HG03520 (cell line): ENCODE results near the gene ZRSR2.
A peak's percentile ranks its signal among the peaks of the same experiment; 100 is the strongest.
"Not testable (repeated sequence)": the region's sequence is repeated elsewhere in the genome, so short reads cannot be mapped to it uniquely, and the experiment has no call there.

Experiments used
- ATAC-seq: cut with Tn5 transposase; IDR thresholded peaks from one replicate; pipeline ENCODE4 v1.9.1; 2021; ENCODE audit warnings: mild to moderate bottlenecking, moderate library complexity; ENCODE audit not compliant: unreplicated experiment

ZRSR2 gene

DNA sequence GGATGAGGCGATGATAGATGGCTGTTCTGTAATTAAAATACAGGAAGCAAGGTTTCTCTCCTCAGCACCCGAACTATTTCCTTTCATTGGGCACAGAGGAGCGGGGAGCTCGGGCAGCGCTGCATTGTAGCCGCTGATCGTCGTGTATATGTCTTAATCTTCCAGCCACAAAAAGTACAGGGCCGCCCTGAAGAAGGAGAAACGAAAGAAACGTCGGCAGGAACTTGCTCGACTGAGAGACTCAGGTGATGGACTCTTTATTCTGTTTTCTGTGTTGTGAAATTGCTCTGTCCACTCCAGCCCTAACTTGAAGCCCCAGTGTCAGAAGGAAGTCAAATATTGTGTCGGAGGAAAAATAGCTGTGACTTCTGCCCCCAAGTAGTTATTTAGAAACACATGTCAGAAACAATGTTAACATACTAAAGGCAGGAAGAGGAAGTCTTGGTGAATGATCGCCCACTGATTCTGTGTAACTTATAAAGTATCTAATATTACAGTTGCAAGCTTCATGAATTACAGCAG lies 546 bp downstream of the ZRSR2 start:
- peak; percentile 8 for ATAC-seq

DNA sequence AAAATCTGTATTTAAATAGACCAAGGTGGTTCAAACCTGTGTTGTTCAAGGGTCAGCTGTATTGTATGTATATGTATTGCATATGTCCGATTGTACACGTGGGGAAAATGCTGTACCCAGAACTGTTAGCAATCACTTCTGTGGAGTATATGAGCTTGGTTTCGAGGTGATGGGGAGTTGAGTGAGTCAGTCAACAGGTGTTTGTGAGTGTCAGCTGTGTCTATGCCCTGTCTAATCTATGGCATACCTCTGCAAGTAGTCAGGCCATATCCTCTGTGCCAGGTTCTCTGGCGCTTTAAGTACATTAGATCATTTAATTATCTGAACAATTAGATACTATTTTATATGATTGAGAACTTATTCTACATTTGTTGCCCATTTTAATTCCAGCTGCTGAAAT lies 7.4 kb downstream of the ZRSR2 start:
- ATAC-seq = no peak

DNA sequence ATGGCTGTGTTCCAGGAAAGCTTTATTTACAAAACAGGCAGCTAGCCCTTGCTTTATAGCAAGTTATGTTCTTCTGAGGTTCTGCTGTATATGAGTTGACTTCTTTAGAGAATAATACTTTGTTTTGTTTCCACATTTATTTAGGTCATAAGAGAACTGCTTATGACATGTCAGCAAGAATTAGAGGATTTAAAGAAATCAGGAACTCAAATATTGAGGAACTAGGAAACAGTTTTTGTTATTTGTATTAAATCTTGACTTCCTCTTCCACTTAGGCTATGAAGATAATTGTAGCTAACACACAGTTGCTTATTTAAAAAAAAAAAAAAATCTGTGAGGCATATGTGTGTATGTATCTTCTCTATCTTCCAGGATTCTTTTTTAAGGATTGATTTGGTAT lies 14.3 kb downstream of the ZRSR2 start:
- no peak for ATAC-seq

DNA sequence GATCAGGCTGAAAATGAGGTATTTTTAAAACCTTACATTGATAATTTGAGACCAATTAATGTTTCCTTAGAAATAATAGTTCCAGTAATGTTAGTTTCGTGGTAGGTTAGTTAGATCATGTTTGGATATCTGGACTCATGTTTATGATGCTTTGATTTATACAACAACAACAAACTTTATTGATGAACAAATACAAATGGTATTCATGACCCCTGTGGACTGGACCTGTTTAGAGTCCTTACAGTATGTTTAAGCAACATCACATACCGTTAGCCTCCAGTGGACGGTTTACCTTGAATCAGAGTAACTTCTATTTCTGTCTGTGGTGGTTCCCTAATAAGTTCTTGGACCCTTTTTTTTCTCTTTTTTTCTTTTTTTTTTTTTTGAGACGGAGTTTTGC lies 18.0 kb downstream of the ZRSR2 start:
- no peak for ATAC-seq

DNA sequence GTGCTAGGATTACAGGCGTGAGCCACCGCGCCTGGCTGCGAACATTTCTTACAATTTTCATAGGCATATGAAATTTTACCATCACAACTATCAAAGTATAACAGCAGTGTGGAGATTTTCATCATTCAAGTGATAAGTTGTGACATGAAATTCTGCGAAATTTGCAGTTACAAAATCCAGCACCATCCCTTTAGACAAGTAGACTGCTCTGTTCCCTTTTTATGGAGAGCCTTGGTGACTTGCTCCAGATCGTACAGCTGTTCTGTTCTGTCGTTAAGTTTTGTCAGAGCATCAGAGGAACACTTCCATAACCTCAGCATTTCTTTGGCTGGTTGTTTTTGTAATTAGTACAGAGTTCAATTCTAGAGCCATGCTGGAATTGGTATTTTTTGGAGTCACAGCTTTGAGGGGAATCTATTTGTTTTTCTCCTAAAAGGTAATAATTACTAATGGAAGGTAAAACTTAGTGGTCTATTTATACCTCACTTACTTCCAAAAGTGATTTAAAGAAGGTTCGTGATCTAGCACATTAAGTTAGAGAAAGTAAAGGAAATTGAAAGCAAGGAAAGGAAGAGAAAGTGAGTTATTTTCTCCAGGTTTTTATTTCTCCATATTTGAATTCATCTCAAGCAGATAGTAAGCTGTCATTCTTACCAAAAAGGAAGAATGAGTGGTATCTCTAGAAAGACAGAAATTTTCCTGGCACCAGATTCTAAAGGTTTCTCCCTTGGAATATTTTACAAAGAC lies 22.1 kb downstream of the ZRSR2 start:
- ATAC-seq = no peak

DNA sequence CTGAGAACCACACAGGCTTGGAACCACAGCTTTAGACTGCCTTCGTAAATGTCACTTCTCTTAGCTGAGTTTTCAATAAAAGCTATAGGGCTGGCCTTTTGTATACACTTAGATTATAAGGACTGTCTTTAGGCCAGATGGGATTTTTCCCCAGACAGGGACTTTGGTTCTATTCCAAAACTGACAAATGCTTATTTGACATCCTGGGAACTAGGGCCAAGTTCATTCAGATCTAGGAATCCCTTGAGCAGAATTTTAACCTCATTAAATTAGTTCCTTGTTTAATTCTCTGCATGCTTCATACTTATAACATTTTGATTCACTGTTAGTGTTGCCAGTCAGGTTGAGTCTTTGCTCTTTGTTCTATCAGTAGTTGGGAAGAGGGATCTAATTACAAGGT lies 23.1 kb downstream of the ZRSR2 start:
- ATAC-seq = no peak

DNA sequence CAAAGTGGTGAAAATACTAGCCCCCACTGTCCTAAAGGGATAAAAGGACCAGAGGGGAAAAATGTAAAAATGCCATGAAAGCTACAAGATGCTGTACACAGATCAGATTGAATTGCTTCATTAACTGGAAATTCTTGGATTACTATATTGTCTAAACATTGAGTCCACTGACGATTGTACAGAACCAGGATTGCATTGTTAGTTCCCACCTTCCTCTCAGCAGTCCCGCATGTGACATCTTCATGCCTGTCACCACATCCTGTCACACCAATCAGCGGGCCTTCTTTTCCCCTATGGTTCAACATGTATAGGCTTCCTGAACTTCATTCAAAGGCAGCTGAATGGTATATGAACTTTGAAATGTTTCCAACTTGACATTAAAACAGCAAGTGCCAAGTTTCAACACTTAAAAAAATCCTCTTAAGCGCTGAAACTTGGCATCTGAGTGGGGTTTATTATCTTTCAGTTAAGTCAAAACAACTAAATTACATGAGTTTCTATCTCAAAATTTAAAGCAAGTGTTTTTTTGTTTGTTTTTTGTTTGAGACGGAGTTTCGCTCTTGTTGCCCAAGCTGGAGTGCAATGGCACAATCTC lies 24.6 kb downstream of the ZRSR2 start:
- ATAC-seq = no peak

DNA sequence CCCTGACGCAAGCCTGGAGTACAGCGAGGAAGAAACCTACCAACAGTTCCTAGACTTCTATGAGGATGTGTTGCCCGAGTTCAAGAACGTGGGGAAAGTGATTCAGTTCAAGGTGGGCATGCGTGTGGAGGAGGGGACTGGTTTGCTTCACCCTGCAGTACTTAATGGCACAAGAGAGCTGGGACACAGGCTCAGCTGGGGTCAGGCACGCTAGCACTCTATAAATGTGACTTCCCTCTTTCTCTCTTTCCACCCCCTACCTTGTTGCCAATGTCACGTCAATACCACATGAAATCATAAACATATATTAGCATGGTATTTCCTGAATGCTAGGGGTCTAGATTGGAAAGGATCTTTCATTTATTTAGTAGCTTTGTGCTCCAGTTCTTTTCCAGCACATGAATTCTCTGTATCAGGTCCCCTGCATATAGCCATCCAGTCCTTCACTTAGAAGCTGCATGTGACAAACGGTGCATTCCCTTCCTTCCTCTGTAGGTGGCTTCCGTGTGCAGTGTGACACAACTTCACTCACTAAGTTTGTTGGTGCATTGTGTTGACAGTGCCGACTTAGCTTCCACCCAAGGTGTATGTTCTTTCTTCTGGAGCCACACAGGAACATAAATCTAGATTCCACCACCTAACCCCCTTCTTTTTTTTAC lies 25.6 kb downstream of the ZRSR2 start:
- ATAC-seq = peak; percentile 80

DNA sequence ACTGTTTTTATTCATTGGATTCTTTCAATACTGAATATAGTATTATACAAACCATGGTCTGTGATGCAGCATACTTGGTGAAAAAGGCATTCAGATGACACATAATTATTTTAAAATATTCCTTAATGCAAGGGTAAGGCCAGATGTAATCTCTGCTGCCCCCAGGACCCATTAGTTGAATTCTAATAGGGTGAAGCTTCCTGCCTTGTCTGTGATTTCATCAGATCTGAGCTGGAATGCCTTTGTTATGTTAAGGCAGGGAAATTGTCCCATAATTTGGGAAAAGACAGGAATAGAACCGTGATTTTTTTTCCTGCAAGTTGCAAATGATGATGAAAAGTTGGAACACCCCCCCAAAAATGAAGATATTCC lies 26.1 kb downstream of the ZRSR2 start:
- ATAC-seq = no peak

DNA sequence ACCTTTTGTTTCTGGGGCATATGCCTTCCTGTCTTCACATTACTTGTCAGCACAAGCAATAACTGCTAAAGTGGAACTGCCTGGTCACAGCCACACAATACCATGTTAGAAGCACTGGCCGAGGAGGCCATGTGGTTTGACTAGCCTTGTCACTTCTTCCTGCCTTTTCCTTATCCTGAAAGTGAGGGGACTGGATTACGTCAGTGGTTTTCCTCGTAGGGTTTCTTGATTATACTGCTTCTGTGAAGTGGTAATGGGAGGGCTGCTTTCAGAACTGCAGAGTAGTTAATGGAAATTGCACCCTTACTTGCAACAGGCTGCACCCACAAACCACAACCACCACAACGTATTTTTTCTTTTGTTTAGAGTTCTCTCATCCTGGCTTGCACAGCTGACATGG lies 26.6 kb downstream of the ZRSR2 start:
- no peak for ATAC-seq

DNA sequence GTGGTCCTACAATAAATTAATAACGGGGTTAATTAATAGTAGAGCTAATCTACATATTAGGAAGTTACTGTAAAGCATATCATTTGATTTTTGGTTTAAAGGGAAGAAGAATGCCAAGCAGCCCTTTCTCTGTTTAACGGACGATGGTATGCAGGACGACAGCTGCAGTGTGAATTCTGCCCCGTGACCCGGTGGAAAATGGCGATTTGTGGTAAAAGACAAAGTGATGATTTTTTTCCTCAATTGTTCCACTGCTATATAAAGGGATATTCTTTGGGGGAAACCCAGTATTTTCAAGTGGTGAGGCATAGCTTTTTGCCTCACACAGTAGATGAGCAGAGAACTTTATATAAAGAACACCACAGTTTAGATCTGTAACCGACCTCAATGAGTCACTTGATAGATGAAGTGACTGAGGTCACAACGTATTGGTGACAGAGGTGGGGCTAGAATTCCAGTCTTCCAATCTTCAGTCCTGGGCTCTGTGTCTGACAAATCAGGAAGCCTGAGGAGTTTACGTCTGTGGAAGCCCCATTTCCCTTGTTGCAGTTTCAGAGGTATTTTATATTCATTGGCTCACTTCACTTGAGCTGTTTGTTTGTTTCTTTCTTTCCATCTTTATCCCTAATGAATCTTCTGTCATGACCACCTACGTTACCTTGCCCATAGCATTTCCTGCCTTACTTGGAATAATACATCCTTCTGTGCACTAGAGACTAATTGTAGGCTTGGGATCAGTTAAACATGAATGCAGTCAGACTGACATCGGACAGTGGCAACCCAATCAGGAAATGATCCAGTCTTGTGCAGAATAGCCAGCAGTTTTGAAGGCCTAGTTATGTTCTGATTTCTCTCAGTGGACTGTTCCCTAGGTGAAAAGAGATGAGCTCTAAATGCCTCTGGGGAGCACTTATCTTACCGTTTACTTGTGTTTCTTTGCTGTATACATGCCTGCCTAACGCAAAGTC lies 30.1 kb downstream of the ZRSR2 start:
- ATAC-seq = no peak

DNA sequence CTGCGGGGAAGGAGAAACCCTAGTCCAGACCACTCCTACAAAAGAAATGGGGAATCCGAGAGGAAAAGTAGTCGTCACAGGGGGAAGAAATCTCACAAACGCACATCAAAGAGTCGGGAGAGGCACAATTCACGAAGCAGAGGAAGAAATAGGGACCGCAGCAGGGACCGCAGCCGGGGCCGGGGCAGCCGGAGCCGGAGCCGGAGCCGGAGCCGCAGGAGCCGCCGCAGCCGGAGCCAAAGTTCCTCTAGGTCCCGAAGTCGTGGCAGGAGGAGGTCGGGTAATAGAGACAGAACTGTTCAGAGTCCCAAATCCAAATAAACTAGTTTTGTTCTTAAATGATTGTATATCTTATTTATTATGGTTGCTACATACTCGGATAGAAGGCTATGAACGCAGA lies 32.6 kb downstream of the ZRSR2 start:
- ATAC-seq = no peak

DNA sequence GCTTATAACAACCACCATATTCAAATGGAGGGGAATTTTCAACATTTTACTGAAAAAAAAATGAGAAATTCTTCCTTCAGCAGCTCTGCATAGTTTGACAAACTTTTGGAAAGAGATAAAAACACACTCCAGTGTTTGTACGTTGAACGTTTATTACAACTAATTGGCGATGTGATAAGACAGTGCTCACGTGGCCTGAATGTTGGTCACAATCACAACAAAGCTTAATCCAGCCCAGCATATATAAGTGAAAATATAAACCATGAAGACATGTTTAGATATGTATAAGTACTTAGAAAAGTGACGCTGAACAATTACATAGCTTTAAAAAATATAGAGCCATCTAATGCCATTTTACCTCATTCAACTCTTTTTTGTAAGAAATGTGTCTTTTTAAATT lies 35.7 kb downstream of the ZRSR2 start:
- ATAC-seq = no peak

DNA sequence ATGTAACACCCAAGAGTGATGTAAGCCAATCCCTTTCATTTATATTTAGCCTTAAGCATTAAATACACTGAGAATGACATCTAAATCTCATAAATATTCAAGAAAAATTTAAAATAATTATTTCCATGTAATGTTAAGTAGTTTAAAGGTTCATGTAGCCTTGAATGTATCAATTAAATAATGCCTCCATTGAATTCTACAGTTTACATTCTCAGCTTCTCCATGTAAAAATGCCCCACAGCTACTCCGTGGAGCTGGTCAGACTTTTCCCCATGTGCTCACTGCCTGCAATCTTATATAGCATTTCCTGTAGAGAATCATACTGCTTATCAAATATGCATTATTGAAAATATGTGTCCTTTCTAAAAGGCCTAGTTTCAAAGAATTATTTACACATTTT lies 38.9 kb downstream of the ZRSR2 start:
- no peak for ATAC-seq

DNA sequence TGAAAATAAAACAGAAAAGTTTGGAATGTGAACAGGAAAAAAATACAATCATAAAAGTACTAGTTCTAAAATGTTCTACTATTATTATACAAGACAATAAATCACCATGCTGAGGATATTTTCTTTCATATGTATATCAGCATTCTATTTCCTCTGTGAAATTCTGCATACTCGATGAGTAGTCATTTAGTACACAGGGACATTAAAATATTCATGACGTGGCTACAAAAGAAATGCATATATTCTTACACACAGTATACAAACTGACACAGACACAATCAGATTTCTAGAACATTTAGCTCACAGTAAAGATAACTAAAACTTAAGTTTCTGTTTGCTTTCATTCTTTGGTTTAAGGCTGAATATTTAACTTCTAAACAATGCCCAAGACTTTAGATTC lies 41.1 kb downstream of the ZRSR2 start:
- ATAC-seq = not testable (repeated sequence)

DNA sequence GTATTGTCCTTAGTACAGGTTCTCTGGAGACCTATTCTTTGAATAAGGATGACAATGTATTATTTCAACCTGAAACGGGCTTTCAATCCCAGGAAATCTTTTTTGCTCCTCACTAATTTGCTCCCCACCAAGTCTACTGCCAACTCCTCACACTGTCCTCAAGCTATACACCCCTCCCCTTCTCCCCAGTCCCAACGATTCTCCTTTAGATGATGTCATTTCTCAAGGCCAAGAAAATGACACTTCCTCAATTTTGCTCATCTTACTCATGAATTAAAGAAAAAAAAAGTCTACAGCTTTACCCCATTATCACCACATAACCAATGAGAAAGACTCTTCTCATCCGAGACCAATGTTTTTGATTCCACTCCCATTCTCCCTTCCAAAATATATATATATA lies 43.8 kb downstream of the ZRSR2 start:
- ATAC-seq = no peak

DNA sequence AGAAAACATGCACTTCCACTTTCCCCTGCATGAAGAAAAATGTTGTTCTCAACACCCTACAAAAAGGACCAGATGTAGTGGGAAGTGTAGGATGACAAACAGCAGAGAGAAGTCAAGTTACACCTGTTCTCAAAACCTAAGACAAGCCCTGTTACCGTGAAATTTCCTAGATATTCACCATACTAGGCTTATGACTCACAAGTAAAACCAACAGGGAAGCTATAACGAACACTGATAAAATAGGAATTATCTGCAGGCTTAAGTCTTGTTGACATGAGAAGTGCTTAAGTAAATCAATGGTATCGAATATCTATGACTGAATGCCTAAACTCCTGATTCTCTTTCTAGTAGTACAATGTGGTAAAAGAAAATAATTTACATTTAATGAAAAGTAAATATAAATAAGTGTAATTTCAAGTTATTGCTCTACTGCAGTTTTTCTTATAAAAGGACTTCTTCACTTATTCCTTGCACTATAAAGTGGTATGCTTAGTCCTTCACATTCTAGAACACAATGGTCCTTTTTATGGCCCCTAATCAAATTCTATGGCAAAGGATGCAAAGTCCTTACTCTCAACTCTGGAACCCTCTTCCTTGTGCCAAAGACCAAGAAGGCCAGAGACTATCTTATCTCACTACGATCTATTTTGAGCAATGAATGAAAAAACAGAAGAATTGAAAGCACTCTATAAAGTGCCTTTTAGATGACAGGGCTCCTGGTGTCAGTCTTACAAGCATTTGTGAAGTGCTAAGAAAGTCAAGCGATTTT lies 44.7 kb downstream of the ZRSR2 start:
- no peak for ATAC-seq

DNA sequence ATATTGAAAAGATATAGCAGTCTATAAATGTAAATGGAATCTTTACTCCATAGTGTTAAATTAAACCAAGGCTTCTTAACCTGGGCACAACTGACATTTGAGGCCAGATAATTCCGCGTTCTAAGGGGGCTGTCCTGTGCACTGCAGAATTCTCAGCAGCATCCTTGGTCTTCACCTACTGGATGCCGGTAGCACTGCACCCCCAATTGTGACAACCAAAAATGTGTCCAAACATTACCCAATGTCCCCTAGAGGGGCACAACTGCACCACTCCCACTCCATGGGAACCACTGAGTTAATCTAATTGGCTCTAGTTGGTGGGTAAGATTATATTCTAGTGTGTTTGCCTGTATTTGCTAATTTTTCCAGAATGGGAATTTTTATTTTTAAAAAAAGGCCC lies 47.7 kb downstream of the ZRSR2 start:
- peak; percentile 77 for ATAC-seq

DNA sequence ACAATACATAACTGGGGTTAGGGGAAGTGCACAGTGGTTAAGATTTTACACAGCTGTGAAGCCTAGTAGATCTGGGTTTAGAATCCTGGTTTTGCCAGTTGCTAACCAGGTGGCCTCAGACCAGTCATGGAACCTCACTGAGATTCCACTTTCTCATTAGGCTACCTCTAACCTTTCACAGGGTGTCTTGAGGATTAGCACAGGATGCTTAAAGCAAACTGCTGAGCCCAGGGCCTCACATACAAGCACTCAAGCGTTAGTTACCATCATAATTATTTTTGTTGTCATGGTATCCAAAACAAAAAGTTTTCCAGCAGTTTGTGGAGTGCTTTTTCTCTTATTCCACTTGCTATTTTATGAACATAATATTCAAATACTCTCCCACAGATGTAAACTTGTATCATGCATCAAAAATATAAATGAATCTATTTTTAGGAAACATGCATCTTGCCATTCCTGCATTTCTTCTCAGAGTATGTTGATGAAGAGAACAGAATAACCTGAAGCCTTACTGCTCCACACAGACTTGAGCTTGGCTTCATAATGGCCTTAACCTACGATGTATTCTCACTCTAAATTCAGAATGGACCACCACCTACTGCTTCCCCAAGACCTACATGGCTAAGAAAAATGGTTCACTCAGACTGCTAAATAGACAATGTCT lies 51.7 kb downstream of the ZRSR2 start:
- ATAC-seq = no peak

DNA sequence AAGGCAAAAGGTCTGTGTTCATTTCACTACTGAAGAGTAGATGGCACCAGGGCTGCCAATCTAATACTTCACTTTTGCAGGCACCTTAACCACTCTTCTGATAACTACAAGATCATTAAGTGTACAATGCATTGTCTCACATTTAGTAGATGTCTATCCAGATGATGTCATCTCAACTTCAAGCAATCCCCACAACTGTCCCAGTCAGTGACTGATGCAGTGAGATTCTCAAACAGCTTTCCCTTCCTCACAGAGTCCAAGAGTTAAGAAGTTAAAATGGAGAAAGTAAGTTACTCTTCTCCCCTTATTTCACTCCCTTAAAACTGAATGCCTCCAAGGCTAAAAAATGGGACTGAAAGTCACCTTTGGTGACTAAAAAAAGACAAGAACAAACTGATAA lies 53.7 kb downstream of the ZRSR2 start:
- no peak for ATAC-seq
